Duodenal mucosa (tissue), 2 donors: ENCODE measurements around the gene ZKSCAN1.
"Not testable (repeated sequence)": the region's sequence is repeated elsewhere in the genome, so short reads cannot be mapped to it uniquely, and the experiment has no call there.

Source experiments
- H3K27ac ChIP-seq: one replicate; pipeline ENCODE4 v1.7.0; 2013; ENCODE audit warnings: low read depth, low read length
- H3K27me3 ChIP-seq, 2 donors: one replicate each; pipeline ENCODE4 v1.7.0; 2013; ENCODE audit warnings: low read length in 2 of 2, control low read depth in 1 of 2; ENCODE audit not compliant: insufficient read depth in 2 of 2, control insufficient read depth in 1 of 2
- H3K36me3 ChIP-seq, 2 donors: one replicate each; pipeline ENCODE4 v1.7.0; 2013; ENCODE audit warnings: low read length in 2 of 2, control low read depth in 1 of 2; ENCODE audit not compliant: insufficient read depth in 2 of 2, control insufficient read depth in 1 of 2
- H3K4me1 ChIP-seq, 2 donors: one replicate each; pipeline ENCODE4 v1.7.0; 2013; ENCODE audit warnings: low read length in 2 of 2, control low read depth in 1 of 2; ENCODE audit not compliant: insufficient read depth in 2 of 2, control insufficient read depth in 1 of 2
- H3K4me3 ChIP-seq, 2 donors: one replicate each; pipeline ENCODE4 v1.7.0; 2013; ENCODE audit warnings: low read length in 2 of 2, low read depth in 1 of 2
- H3K9ac ChIP-seq, 2 donors: one replicate each; pipeline ENCODE4 v1.7.0; 2013; ENCODE audit warnings: low read length in 2 of 2, low read depth in 1 of 2
- H3K9me3 ChIP-seq, 2 donors: one replicate each; pipeline ENCODE4 v1.7.0; 2013; ENCODE audit warnings: low read length in 2 of 2, control low read depth in 1 of 2; ENCODE audit not compliant: control insufficient read depth in 1 of 2

Gene ZKSCAN1

DNA sequence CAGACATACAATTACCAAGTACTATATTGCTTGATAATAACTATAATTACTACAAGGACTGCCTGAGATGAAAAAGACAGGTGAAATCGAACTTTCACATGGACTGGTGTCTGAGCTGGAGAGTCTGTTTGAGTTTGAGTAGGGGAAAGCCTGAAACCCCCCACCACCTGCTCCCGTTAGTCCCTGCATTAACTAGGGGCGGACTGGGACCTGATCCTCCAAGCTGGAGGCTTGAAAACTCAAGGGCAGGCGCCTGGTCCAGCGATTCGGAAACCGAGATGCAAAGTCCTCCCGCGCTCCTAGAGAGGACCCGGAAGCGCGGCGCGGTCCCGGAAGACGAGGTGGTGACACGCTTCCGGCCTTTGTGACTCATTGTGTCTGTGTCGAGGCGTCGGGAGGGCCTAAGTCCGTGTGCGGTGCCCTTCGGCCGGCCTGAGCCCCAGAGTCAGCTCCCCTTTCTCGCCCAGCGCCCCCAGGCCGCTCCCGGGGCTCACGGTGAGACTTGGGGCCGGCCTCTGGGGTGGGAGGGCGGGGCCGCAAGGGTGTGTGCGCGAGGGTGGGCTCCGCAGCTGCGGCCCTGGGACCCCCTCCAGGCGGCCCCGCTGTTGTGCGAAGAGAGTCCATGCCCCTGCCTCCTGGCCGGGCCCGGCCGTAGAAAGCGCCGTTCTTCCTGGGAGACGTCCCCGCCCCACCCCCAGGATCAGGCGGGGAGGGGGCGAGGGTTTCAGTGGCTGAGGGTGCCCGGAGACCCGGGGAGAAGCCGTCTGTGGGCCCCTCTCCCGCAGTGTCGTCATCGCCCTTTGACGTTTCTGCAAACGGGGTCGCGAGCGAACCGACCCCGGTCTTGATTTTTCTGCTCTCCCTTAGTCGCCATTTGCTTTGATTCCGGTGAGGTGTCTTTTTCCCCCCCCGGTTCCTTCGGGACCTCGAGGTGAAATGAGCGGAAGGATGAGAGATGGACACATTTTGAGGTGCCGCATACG lies at the start of gene ZKSCAN1:
ZKSCAN1 (plus strand) TSS at position 365 of the 983 bp plus-strand sequence. CDS start 7,911 bp downstream, outside the sequence.
- H3K9me3 ChIP-seq, result no peaks in the 10 kb centered on the region
- H3K9ac ChIP-seq, result peak within 1 kb of the TSS; percentile 93 to 99
- H3K4me3 ChIP-seq, result peak within 1 kb of the TSS; percentile 96 to 99
- no peaks in the 10 kb centered on the region for H3K27me3 ChIP-seq
- peaks cover 0 to 4% of the 10 kb centered on the region in 2 donors for H3K36me3 ChIP-seq
- H3K4me1 ChIP-seq, result peaks cover 24 to 26% of the 10 kb centered on the region in 2 donors
- peak within 1 kb of the TSS; percentile 93 for H3K27ac ChIP-seq

DNA sequence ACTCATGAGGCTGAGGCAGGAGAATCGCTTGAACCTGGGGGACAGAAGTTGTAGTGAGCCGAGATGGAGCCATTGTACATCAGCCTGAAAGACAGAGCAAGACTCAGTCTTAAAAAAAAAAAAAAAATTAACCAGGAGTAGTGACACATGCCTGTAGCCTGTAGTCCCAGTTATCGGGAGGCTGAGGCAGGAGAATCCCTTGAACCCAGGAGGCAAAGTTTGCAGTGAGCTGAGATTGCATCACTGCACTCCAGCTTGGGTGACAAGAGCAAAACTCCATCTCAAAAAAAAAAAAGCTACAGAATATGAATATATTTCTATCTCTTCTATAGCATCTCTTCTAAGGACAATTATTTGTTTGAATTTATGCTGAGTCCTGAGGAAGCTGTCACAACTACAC lies 46.1 kb upstream of the ZKSCAN1 start:
- no peaks in the 10 kb centered on the region for H3K4me1 ChIP-seq
- H3K9me3 ChIP-seq, result no peaks in the 10 kb centered on the region
- H3K4me3 ChIP-seq, result no peak overlapping the region
- peaks cover 0 to 3% of the 10 kb centered on the region in 2 donors for H3K36me3 ChIP-seq
- peaks cover 0 to 3% of the 10 kb centered on the region in 2 donors for H3K27me3 ChIP-seq
- no peak overlapping the region for H3K27ac ChIP-seq
- no peak overlapping the region for H3K9ac ChIP-seq

DNA sequence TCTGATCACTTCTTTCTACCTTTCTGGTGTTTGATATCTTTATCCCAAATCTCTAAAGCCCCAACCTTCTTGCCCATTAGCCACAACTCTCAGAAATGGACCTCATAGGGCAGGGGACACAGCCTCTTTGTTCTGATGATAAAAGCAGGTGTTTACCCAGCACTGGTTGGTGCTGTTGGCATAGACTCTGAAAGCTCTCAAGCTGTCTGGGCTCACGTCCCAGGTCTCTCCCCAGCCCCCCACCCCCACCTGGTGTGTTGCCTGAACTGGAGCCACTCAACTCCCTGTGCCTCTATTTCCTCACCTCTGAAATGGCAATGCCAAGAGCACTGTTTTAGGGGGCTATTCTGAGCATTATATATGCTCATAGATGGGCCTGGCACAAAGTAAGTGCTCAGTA lies 45.6 kb upstream of the ZKSCAN1 start:
- H3K4me3 ChIP-seq, H3K9me3 ChIP-seq, H3K9ac ChIP-seq, H3K27ac ChIP-seq, H3K4me1 ChIP-seq, H3K27me3 ChIP-seq, H3K36me3 ChIP-seq: not testable (repeated sequence)

DNA sequence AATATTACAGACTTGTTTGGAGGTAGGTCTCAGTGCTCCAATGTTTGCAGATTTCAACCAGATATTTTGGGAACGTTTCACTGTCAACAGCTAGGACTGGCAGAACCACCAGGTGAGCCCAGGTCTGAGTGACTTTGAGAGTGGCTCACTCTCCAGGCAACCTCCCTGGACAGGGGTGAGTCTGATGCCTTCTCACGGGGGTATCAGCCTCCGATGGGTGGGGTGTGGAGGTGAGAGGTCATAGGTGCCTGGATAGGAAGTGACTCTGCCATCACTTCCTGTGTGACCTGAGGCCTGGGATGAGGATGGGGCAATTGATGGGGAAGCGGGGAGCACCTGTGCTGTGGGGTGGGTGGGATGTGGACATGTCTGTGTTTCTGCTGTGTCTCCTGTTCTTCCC lies 44.2 kb upstream of the ZKSCAN1 start:
- peaks cover under 1 to 2% of the 10 kb centered on the region in 2 donors for H3K4me1 ChIP-seq
- no peak overlapping the region for H3K4me3 ChIP-seq
- H3K27me3 ChIP-seq, result no peaks in the 10 kb centered on the region
- H3K9ac ChIP-seq, result no peak overlapping the region
- H3K27ac ChIP-seq, result no peak overlapping the region
- peaks cover 0 to 3% of the 10 kb centered on the region in 2 donors for H3K36me3 ChIP-seq
- H3K9me3 ChIP-seq, result no peaks in the 10 kb centered on the region

DNA sequence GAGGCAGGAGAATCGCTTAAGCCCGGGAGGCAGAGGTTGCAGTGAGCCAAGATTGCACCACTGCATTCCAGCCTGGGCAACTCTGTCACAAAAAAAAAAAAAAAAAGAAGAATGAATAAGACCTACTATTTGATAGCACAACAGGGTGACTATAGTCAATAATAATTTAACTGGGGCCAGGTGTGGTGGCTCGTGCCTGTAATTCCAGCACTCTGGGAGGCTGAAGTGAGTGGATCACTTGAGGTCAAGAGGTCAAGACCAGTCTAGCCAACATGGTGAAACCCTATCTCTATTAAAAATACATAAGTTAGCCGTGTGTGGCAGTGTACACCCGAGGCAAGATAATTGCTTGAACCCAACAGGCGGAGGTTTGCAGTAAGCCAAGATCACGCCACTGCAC lies 41.6 kb upstream of the ZKSCAN1 start:
- not testable (repeated sequence) for H3K4me3 ChIP-seq, H3K9ac ChIP-seq, H3K27me3 ChIP-seq, H3K27ac ChIP-seq, H3K9me3 ChIP-seq, H3K36me3 ChIP-seq, H3K4me1 ChIP-seq

DNA sequence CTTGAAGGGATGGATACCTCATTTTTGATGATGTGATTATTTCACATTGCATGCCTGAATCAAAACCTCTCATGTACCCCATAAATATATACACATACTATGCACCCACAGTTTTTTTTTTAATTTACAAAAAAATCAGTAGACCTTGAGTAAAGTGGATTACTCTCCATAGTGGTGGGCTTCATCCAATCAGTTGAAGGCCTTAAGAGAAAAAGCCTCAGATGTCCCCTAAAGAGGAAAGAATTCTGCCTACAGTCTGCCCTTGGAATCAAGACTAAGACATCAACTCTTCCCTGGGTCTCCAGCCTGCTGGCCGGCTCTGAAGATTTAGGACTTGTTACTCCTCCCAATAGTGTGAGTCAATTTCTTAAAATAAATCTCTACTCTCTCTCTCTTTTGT lies 40.7 kb upstream of the ZKSCAN1 start:
- H3K4me3 ChIP-seq, result no peak overlapping the region

DNA sequence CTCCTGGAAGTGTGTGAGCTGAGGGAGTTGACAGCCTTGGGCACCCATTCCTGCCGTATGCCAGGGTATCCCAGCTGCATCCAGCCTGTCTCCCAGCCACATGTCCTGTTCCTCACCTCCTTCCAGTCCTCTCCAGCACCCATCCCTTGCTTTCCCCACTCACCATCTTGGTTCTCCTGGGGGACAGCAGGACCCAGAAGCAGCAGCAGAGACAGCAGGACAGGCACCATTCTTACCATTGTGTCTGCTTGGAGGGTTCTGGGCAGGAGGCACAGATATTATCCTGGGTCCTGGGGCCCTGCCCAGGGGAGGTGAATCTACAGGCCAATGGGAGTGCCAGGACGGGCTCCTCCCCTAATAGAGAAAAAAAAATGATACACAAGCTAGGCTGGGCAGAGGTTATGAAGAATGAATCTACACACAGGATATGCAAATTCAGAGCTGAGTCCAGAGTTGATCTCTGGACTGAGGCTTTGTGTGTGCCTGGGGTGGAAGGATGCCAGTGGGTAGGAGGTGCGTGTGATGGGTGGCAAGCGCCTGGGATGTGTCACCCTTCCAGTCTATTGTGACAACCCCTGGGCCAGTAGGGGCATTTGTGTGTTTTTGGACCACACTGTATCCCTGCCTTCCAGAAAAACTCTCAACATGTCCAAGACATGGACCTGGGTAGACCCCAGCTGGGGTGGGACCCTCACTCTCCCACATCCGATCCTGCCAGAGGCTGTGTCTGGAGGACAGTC lies 39.4 kb upstream of the ZKSCAN1 start, which contains the start of gene AZGP1:
AZGP1 (minus strand) TSS at position 250 of the 740 bp plus-strand sequence; CDS start at position 239, 11 bp downstream.
- H3K9me3 ChIP-seq, result no peaks in the 10 kb centered on the region
- peak within 1 kb of the TSS; percentile 35 to 61 for H3K4me3 ChIP-seq
- peaks cover 7% of the 10 kb centered on the region in 2 donors for H3K4me1 ChIP-seq
- no peak within 1 kb of the TSS for H3K9ac ChIP-seq
- H3K27ac ChIP-seq, result no peak within 1 kb of the TSS
- no peaks in the 10 kb centered on the region for H3K36me3 ChIP-seq
- no peaks in the 10 kb centered on the region for H3K27me3 ChIP-seq

More for the DNA sequence above, 40.7 kb upstream of the ZKSCAN1 start:
- Histone ChIP-seq H3K27ac (no peak overlapping the region), H3K9ac (no peak overlapping the region), H3K27me3 (no peaks in the 10 kb centered on the region), H3K4me1 (peaks cover 7% of the 10 kb centered on the region in 2 donors), H3K9me3 (no peaks in the 10 kb centered on the region), H3K36me3 (no peaks in the 10 kb centered on the region)

DNA sequence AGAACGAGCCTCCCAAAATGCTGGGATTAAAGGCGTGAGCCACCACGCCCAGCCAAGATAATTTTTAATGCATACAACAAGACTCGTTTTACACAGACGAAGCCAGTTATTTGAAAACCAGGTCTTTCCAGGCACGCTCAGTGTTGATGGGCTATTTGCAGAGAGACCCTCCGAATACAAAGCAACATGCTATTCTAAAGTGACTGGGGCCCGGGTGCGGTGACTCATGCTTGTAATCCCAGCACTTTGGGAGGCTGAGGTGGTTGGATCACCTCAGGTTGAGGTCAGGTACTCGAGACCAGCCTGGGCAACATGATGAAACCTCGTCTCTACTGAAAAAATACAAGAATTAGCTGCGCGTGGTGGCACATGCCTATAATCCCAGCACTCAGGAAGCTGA lies 38.8 kb upstream of the ZKSCAN1 start:
- Histone ChIP-seq H3K9me3 (no peaks in the 10 kb centered on the region), H3K27ac (no peak overlapping the region), H3K27me3 (no peaks in the 10 kb centered on the region), H3K36me3 (no peaks in the 10 kb centered on the region), H3K9ac (no peak overlapping the region), H3K4me1 (peaks cover 7% of the 10 kb centered on the region in 2 donors), H3K4me3 (no peak overlapping the region)

DNA sequence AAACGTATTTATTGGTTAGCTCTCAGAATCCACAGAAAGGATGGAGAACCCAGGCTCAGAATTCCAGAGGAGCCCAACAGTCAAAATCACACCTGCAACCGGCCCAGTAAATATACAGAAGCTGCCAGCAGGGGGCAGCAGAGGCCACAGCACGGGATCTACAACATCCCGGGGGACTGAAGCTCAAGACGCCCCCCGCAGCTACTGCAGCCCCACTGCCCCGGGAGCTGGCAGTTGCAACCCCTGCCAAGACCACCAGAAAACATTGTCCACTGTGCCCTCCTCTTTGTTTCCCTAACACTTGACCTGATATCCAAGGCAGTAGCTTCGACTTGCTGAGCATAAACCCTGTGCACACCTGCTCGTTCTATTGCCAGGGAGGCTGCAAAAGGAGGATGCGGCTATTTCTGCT lies 35.6 kb upstream of the ZKSCAN1 start:
- not testable (repeated sequence) for H3K27ac ChIP-seq, H3K4me1 ChIP-seq, H3K4me3 ChIP-seq, H3K27me3 ChIP-seq, H3K9ac ChIP-seq, H3K36me3 ChIP-seq, H3K9me3 ChIP-seq

DNA sequence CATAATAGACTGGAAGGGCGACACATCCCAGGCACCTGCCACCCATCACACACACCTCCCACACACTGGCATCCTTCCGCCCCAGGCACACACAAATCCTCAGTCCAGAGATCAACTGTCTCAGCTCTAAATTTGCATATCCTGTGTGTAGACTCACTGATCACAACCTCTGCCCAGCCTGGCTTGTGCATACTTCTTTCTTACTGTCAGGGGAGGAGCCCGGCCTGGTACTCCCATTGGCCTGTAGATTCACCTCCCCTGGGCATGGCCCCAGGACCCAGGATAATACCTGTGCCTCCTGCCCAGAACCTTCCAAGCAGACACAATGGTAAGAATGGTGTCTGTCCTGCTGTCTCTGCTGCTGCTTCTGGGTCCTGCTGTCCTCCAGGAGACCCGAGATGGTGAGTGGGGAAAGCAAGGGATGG lies 34.9 kb upstream of the ZKSCAN1 start:
- H3K36me3 ChIP-seq, H3K4me3 ChIP-seq, H3K9me3 ChIP-seq, H3K27me3 ChIP-seq, H3K9ac ChIP-seq, H3K4me1 ChIP-seq, H3K27ac ChIP-seq: not testable (repeated sequence)
